Measurements from ENCODE around the gene ZMYND19.
"Not testable (repeated sequence)": the region's sequence is repeated elsewhere in the genome, so short reads cannot be mapped to it uniquely, and the experiment has no call there.

ZMYND19 gene

GRCh38 chr9:137538058-137538457 lies 52.3 kb downstream of the ZMYND19 start:
- DNase-seq (ENCODE audit: extremely low spot score) = no peak
- POLR2A ChIA-PET = no interaction called here
- CTCF ChIA-PET = interaction anchor here (0.6 to 0.7 kb wide), 2 partner anchors 11 to 216 kb away, joined by 3 to 4 read pairs; no protein-coding TSS in a partner anchor
- no peak for TF ChIP-seq HDGF (IDR thresholded peaks at IDR 0.05; ENCODE audit: borderline replicate concordance)

- POLR2A ChIA-PET; DNase-seq (ENCODE audit: extremely low spot score): not testable (repeated sequence)
- CTCF ChIA-PET = interaction anchor here (0.6 kb wide), 1 partner anchor 10 kb away, joined by 3 read pairs; no protein-coding TSS in a partner anchor
Measured at GRCh38 chr9:137536594-137537131, 53.6 kb downstream of the ZMYND19 start.

- DNase-seq (ENCODE audit: extremely low spot score) = no peak
- POLR2A ChIA-PET = interaction anchor here (1.0 to 1.3 kb wide), 2 partner anchors 15 to 17 kb away, joined by 5 to 6 read pairs; partner anchors contain the start of genes MRPL41 and PNPLA7
- CTCF ChIA-PET = interaction anchor here (0.5 to 1.4 kb wide), 6 partner anchors 9 to 248 kb away, joined by 3 to 5 read pairs (median 3); no protein-coding TSS in a partner anchor
- TF ChIP-seq CTBP1 (IDR thresholded peaks at IDR 0.05; ENCODE audit: borderline replicate concordance) = no peak
- TF ChIP-seq ELF4 (IDR thresholded peaks at IDR 0.05) = no peak
Measured at GRCh38 chr9:137535120-137535428, 55.2 kb downstream of the ZMYND19 start.

DNA sequence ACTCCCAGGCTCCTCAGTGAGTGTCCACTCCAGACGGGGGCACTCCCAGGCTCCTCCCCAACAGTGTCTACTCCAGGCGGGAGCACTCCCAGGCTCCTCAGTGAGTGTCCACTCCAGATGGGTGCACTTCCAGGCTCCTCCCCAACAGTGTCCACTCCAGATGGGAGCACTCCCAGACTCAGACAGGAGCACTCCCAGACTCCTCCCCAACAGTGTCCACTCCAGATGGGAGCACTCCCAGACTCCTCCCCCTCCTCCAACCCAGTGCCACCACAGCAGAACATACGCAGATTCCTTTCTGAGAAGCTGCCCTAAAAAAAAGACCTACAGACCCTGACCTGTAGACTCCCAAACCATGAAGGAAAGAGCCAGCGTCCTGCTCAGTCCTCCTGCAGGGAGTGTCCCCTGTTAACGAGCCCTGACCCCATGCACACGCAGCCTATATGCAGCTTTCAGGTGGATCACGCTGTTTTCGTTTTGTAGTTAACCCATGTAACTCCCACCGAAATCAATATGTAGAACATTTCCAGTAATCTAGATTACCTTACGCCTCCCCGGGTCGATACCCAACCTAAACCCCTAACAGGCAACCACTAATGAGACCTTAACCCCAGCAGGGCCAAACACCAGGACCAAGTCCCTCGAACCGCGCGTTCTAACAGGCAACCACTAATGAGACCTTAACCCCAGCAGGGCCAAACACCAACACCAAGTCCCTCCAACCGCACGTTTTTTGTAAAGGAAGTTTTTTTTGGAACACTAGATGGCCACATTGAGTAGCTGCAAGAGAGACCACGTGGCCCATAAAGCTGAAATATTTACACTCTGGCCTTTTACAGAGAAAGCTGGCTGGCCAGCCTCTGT lies 55.8 kb downstream of the ZMYND19 start:
- ChIA-PET POLR2A (interaction anchor here (1.0 to 1.3 kb wide), 2 partner anchors 16 to 18 kb away, joined by 5 to 6 read pairs; partner anchors contain the start of genes MRPL41 and PNPLA7), CTCF (interaction anchor here (0.5 to 1.4 kb wide), 6 partner anchors 9 to 248 kb away, joined by 3 to 5 read pairs (median 3); no protein-coding TSS in a partner anchor)
- peak; percentile 69 for DNase-seq (ENCODE audit: extremely low spot score)
- TF ChIP-seq SP1 (IDR thresholded peaks at IDR 0.05) (no peak), HDGF (IDR thresholded peaks at IDR 0.05; ENCODE audit: borderline replicate concordance) (no peak), ARNT (IDR thresholded peaks at IDR 0.05) (no peak), SUZ12 (IDR thresholded peaks at IDR 0.05) (no peak), CTBP1 (IDR thresholded peaks at IDR 0.05; ENCODE audit: borderline replicate concordance) (no peak), ZNF384 (IDR thresholded peaks at IDR 0.05) (0 out of 2 replicates have a peak, but pooled peaks have one; percentile 49), TARDBP (IDR thresholded peaks at IDR 0.05) (no peak), PKNOX1 (IDR thresholded peaks at IDR 0.05) (peak; percentile 36; the same call in 1 of the 2 replicates), ELF4 (IDR thresholded peaks at IDR 0.05) (no peak), NFRKB (IDR thresholded peaks at IDR 0.05) (no peak), BHLHE40 (IDR thresholded peaks at IDR 0.05; ENCODE audit: borderline replicate concordance) (no peak), FOXK2 (IDR thresholded peaks at IDR 0.05) (no peak), FOXM1 (IDR thresholded peaks at IDR 0.05; ENCODE audit: borderline replicate concordance) (no peak), L3MBTL2 (conservative IDR thresholded peaks at IDR 0.05) (peak; percentile 80), LEF1 (IDR thresholded peaks at IDR 0.05; ENCODE audit: borderline replicate concordance) (no peak)

DNA sequence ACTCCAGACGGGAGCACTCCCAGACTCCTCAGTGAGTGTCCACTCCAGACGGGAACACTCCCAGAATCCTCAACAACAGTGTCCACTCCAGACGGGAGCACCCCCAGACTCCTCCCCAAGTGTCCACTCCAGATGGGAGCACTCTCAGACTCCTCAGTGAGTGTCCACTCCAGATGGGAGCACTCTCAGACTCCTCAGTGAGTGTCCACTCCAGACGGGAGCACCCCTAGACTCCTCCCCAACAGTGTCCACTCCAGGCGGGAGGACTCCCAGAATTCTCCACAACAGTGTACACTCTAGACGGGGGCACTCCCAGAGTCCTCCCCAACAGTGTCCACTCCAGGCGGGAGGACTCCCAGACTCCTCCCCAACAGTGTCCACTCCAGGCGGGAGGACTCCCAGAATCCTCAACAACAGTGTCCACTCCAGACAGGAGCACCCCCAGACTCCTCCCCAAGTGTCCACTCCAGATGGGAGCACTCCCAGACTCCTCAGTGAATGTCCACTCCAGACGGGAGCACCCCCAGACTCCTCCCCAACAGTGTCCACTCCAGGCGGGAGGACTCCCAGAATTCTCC lies 57.3 kb downstream of the ZMYND19 start:
- POLR2A ChIA-PET; DNase-seq (ENCODE audit: extremely low spot score): not testable (repeated sequence)
- CTCF ChIA-PET = interaction anchor here (1.1 kb wide), 1 partner anchor 9 kb away, joined by 3 read pairs; no protein-coding TSS in a partner anchor

Data from HEK293T (cell line).